Stimulated activated CD8-positive, alpha-beta memory T cell treated with anti-CD3 and anti-CD28 coated beads, Interleukin-4, amount 100 ng/mL, for 4 hours (primary cell): ENCODE data around the gene STMND1.

ENCODE experiments used
- DNase-seq, 2 donors: peaks; one replicate each; pipeline ENCODE4 v3.0.0-alpha.2; 2020; ENCODE audit warnings: low read depth in 2 of 2, low spot score in 1 of 2

The STMND1 gene

DNA sequence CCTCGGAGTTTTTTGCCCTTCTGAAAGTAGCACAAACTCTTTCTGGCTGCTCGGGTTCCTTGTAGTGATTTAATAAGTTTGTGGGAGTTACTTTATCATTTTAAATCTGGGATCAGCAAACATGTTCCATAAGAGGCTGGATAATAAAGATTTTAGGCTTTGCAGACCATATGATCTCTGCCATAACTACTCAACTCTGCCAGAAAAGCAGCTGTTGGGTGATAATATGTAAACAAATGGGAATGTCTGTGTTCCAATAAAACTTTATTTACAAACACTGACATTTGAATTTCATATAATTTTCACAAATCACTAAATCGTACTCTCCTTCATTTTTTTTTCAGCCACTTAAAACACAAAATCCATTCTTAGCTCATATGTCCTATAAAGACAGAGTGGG is 3.9 kb upstream of the STMND1 start:
- DNase-seq, result no peak

DNA sequence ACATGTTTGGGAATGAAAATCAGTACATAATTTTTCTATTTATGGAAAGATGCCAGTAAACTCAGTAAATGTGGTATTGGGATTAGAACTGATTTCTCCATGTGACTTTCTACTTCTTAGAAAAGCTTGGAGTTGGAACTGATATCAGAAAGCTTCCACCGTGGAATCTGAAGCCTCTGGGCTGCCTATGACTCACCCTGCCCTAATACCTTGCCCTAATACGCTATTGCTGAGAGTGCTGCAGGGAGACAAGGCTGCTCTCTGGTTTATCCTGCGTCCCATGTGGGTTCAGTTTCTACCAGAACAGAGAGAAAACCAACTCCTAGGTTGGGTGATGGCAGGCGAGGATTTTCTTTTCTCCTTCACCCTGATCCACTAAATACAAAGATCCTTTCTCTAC is 3.3 kb upstream of the STMND1 start:
- no peak for DNase-seq

DNA sequence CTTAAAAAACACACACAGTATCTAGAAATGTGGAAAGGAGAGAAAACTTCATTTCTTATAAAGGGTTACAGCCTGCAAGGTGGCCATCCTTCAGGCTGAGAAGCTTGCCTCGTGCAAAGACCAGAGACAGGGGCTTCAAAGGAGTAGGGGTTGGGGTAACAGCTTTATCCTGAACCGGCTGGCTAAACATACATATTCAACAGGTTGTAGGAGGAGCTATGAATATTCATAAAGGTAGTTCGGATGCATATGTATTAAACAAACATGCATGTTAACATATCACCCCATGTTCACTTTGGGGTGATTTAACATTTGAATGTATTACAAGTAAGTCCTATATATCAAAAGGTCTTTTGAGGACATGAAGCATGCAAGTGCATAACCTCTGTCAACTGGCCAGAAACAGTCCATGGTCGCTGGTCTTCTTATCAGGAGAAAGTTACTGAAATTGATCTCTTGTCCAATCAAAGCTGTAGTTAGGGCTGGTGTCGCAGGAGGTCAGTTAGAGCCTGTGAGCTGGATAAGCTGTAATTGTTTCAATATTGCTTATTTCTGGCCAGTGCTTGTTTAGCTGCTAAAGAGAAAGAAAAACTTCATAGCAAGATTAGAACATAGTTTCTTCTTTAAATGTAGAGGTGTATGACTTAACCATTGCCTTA is 2.3 kb upstream of the STMND1 start:
- DNase-seq, result no peak

DNA sequence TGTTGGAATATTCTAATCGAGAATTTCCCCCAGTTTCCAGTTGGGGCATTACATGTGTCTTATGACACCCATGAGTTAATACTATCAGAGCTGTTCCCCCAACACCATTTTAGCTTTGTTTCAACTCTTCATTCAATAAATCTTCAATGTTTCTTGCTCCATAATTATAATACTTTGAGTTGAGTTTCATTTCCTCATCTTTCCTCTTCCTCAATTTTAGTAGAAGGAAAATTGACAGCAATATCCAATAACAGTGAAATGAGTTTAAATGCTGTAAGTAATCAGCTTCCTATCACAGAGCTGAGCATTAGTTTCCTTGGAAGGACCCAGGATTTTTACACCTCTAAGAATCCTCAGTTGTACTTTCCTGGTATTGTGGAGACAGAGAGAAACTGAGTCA is 1.0 kb upstream of the STMND1 start:
- DNase-seq, result no peak

GRCh38 chr6:17102258-17102870 is 514 bp downstream of the STMND1 start:
- no peak for DNase-seq

DNA sequence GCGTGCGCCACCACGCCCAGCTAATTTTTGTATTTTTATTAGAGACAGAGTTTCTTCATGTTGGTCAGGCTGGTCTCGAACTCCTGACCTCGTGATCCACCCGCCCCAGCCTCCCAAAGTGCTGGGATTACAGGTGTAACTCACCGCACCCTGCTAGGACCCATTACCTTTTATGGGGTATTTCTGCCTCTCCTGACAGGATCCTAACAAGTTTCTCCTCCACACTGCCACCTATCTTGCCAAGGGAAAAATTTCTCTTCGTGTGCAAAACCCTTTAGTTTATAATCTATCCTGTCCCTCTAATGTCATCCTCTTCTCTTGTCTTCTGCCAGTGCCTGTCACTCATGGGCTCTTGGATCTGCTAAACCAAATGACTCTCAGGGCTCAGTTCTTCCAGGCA is 1.9 kb downstream of the STMND1 start:
- no peak for DNase-seq

DNA sequence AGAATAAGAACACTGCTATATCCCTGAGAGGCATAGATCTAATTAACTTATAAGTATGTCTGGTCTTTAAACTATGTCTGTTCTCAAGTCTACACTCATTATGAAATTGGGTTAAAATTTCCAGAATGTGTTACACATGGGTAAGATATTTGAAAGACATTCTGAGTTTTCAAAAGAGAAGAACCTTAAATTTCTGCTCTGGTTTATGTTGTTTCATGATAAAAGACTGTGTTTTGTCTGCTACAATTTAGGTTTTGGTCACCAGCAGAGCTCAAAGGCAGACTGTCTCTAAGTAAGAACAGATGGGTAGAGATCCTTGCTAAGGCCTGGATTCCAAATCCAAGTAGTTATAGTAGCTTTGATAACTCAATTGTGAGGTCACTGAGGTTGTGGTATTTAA is 6.0 kb downstream of the STMND1 start:
- no peak for DNase-seq

GRCh38 chr6:17115251-17116116 is 13.6 kb downstream of the STMND1 start:
- no peak for DNase-seq

DNA sequence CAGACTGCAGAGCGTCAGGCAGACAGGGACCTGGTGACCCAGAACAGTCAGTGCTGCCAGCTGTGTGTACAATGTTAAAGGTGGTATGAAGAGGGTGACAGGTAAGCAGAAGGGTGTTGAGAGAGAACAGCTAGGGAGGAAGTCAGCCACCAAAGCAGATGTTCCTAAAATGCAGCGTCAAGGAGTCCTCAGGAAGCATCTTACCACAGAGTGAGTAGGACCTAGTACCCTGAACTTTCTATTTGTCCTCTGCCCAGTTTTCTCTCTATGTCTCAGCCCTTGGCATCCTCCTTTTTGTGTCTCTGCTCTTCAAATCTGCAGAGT is 14.2 kb downstream of the STMND1 start:
- no peak for DNase-seq

- DNase-seq, result no peak
Observed at GRCh38 chr6:17120019-17120418, 18.2 kb downstream of the STMND1 start.

GRCh38 chr6:17125407-17125806 is 23.6 kb downstream of the STMND1 start:
- no peak for DNase-seq

GRCh38 chr6:17130786-17131185 is 28.9 kb downstream of the STMND1 start:
- DNase-seq, result no peak

- no peak for DNase-seq
Observed at GRCh38 chr6:17132967-17133366, 31.1 kb downstream of the STMND1 start.

GRCh38 chr6:17138033-17138432 is 36.2 kb downstream of the STMND1 start:
- no peak for DNase-seq

- DNase-seq, result no peak
Observed at GRCh38 chr6:17144016-17144415, 42.2 kb downstream of the STMND1 start.

- no peak for DNase-seq
Observed at GRCh38 chr6:17149571-17149970, 47.7 kb downstream of the STMND1 start.

GRCh38 chr6:17150096-17150495 is 48.2 kb downstream of the STMND1 start:
- DNase-seq, result no peak

- no peak for DNase-seq
Observed at GRCh38 chr6:17151888-17152287, 50.0 kb downstream of the STMND1 start.

DNA sequence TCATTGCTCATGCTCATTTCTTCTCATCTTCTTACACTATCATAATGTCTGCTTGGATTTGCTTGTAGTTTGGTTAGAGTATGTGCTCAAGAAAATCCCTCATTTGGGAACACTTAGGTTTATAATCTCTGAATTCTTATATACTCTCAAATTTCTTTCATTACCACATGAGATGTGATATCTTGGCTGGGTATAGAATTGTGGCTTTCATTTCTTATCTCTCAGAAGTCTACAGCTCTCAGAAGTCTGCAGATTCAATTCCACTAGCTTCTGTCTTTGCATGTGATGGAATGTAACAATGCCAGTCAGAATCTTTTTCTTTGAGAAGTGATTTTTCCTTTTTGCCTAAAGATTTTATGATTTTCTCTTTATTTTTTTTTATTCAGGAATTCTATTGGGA is 50.9 kb downstream of the STMND1 start:
- DNase-seq, result no peak

- peak; percentile 24 to 36 for DNase-seq
Observed at GRCh38 chr6:17156112-17156921, 54.5 kb downstream of the STMND1 start.

DNA sequence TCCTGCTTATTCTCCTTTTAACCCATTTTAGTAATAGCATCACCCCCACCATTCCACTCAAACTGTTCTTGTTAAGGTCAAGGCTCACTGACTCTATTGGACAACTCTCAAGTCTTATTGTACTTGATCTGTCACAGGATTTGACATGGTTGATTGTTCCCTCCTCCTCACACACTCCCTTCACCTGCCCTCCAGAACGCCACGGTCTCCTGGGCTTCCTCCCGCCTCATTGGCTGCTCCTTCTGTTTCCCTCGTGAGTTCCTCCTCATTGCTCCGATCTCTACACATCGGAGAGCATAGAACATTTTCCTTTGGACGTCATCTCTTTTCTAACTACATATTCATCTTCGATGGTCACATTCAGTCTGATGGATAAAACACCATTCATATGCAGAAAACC is 55.1 kb downstream of the STMND1 start:
- no peak for DNase-seq

DNA sequence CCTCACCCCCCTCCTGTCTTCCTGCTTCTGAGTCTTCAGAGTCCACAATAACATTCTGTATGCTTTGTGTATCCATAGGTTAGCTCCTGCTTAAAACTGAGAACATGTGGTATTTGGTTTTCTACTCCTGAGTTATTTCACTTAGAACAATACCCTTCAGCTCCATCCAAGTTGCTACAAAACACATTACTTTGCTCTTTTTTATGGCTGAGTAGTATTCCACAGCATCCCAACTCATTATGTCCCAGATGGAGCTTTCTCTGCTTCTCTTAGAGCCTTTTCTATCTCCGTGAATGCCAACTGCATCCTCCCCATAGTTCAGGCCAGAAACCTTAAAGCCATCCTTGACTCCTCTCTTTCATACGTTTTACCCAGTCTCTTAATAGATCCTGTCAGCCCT is 55.8 kb downstream of the STMND1 start:
- DNase-seq, result no peak
